Measurements from ENCODE around the gene DGKH. TPM values are rescaled to one million over a fixed set of nuclear protein-coding genes. Genes with fewer than 3 reads are reported as not detected.

The DGKH gene
- total RNA-seq, 1 experiment from 2014 or later: 3.7 TPM

DNA sequence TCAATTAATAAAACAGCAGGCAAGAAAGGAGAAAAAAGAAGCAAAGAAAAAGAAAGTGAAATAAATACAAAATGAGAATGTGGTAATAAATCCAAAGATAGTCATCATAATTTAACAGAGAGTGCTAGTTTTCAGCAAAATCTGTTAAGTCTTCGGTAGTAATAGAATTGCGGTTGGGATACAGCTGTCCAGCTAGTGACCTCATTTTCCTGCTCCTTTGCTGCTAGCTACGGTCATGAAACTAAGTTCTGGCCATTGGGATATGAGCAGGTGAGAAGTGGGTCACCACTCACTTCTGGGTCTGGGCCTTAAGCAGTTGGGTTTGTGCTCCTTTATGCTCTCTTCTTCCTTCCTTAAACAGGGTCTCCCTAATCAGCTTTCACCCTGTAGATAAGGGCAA lies 11.7 kb upstream of the DGKH start:
- H3K4me3 ChIP-seq: no peak overlapping the region
- peaks cover 22% of the 10 kb centered on the region for H3K9me3 ChIP-seq
- DNase-seq: no peak

GRCh38 chr13:42038661-42039456 lies 9.6 kb upstream of the DGKH start:
- H3K36me3 ChIP-seq: no peaks in the 10 kb centered on the region
- no peak for DNase-seq

More for the DNA sequence above, 11.7 kb upstream of the DGKH start:
- no peaks in the 10 kb centered on the region for H3K27me3 ChIP-seq
- no peaks in the 10 kb centered on the region for H3K36me3 ChIP-seq

DNA sequence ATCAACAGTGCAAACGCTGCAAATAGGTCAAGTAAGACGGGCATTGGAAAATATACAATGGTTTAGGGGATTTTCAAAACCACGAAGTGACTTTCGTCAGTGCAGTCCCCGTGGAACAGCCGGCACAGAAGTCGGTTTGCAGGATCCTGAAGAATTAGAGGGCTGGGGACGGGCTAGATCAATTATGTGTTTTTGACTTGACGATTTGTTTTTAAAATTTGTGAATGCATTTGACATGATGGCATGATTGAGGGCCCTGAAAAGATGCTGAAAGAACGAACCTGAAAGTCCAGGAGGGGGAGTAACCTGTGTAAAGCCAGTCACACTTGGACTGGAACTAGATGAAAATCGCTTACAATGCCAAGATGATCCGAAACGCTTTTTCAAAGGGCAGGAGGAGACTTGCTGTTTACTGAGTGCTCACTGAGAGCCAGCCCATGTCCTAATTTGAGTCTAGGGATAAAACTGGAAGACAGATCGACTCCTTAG lies 8.9 kb upstream of the DGKH start:
- Histone ChIP-seq H3K36me3 (no peaks in the 10 kb centered on the region), H3K4me3 (peak overlapping the region; percentile 69), H3K27me3 (no peaks in the 10 kb centered on the region), H3K9me3 (peaks cover 22% of the 10 kb centered on the region)
- DNase-seq: no peak

More at GRCh38 chr13:42038661-42039456, 9.6 kb upstream of the DGKH start:
- H3K9me3 ChIP-seq: peaks cover 22% of the 10 kb centered on the region
- no peak overlapping the region for H3K4me3 ChIP-seq
- no peaks in the 10 kb centered on the region for H3K27me3 ChIP-seq

DNA sequence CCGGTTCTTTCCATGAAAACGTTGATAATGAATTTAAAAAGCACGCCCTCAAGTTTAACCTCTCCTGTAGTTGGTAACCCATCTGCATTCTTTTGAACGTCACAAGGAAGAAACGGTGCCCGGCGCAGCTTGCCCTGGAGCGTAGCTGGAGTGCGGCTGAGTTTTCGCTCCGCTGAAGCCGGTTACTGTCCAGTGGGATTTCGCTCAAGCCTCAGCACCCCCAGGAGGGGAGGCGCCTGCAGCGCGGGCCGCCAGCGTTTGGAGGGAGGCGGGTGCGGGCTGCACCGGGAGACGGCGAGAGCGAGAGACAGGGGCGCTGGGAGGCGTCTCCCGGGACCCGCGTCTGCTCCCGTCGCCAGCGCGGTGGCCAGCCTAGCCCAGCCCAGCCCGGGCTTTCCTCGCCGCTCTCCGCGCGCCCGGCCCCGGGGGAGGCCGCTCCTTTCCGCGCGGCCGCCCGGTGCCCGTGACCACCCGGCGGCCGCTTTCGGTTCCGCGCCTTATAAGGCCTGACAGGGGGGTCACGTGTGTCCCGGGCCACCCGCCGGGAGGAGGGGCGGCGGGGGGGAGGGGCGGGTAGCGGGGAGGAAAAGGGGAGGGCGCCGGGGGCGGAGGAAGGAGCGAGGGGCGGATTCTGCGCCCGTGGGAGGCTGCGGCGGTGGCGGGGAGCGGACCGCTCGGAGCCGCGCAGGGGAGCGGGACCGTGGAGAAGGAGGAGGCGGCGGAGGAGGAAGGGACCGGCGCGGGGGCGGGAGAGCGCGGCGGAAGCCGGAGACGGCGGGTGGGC lies 8.3 kb upstream of the DGKH start:
- peak; percentile 85 for DNase-seq
- H3K27me3 ChIP-seq: no peaks in the 10 kb centered on the region
- H3K36me3 ChIP-seq: no peaks in the 10 kb centered on the region
- H3K9me3 ChIP-seq: peaks cover 21% of the 10 kb centered on the region
- peak overlapping the region; percentile 69 for H3K4me3 ChIP-seq

- Histone ChIP-seq H3K9me3 (peaks cover 16% of the 10 kb centered on the region), H3K4me3 (peak overlapping the region; percentile 69), H3K27me3 (no peaks in the 10 kb centered on the region), H3K36me3 (no peaks in the 10 kb centered on the region)
- peak; percentile 62 for DNase-seq
These were observed 7.8 kb upstream of the DGKH start for GRCh38 chr13:42040730-42041010.

DNA sequence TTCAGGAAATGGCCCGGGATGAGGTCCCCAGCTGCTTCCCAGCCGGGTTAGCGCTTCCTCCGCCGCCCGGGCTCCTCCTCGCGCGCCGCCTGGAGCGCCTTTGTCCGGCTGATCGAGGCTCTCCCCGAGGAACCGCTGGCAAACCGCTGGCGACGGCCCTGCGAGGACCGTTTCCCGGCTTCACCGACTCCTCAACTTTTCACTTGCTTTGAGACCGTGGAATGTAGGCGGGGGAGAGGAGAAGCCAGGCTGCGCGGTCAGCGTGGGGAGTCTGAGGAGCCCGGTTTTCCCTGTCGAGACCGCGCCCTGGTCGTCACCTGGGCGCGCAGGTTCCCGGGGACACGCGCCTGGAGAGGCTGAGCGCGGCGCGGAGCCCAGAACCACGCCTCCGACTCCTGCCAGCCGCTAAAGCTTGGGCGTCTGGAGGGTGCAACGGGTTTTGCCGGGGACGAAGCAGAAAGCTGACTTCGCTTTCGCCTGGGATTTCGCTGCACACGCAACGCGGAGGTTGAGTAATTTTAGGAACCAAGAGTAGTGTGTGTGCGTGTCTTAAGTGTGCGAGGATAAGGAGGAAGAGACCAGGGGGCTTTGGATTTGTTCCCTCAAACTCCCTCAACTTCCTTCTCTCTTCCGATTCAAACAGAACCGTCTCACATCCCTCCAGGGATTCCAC lies 7.3 kb upstream of the DGKH start:
- Histone ChIP-seq H3K36me3 (no peaks in the 10 kb centered on the region), H3K9me3 (peaks cover 13% of the 10 kb centered on the region), H3K4me3 (peak overlapping the region; percentile 69), H3K27me3 (no peaks in the 10 kb centered on the region)
- peak; percentile 61 for DNase-seq

DNA sequence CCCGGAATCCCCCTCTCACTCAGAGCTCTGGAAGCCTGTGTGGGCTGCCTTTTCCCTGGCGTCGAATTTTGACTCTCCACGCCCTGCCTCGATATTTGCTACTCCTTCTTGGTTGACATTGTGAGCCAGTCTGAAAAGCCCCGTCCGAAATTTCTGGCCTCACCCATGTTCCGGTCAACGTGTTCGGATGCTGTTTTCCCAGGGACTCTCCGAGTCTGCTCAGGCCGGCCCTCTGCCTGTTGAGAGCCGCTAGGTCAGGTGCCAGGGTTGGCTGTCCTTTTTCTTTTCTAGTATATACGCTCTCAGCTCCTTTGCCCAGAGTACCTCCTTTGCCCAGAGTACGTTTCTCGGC lies 6.8 kb upstream of the DGKH start:
- DNase-seq: peak; percentile 73
- no peaks in the 10 kb centered on the region; the same call in 1 of the 2 replicates for H3K36me3 ChIP-seq
- peaks cover 7% of the 10 kb centered on the region for H3K9me3 ChIP-seq
- no peaks in the 10 kb centered on the region for H3K27me3 ChIP-seq
- H3K4me3 ChIP-seq: peak overlapping the region; percentile 69

DNA sequence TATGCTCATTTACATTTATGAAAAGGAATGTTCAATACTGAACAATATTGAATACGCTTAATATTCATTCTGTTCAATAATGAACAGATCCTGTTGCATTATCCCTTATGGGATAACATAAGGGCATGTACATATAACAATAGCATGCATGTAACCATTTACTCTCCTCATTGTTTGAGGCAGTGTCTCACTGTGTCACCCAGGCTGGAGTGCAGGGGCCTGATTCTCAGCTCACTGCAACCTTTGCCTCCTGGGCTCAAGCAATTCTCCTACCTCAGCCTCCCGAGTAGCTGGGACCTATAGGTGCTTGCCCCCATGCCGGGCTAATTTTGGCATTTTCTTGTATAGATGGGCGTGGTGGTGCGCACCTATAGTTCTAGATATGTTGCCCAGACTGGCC lies 4.8 kb upstream of the DGKH start:
- Histone ChIP-seq H3K27me3 (no peaks in the 10 kb centered on the region), H3K4me3 (no peak overlapping the region), H3K36me3 (no peaks in the 10 kb centered on the region; the same call in 1 of the 2 replicates), H3K9me3 (no peaks in the 10 kb centered on the region)
- DNase-seq: no peak

DNA sequence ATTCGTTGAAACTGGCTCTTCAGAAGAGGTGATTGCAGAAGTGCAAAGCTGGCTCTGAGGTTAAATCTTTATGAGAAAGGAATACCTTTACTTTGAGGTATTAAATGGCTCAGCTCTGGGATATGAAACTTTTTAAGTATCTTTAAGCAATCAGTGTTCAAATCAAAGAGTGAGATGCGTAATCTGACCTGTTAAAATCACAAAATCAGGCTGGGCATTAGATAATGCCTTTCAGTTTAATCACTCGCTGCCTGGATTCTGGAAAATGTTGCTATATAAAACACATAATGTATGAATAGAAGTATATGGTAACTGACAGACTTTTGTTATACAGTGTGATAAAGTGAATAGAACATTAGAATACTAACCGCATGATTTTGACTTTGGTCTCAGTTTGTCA lies 2.0 kb upstream of the DGKH start:
- H3K9me3 ChIP-seq: no peaks in the 10 kb centered on the region
- H3K36me3 ChIP-seq: no peaks in the 10 kb centered on the region; the same call in none of the 2 replicates
- no peak overlapping the region for H3K4me3 ChIP-seq
- H3K27me3 ChIP-seq: no peaks in the 10 kb centered on the region
- DNase-seq: no peak

GRCh38 chr13:42047561-42048341 lies 697 bp upstream of the DGKH start:
- DNase-seq: peak; percentile 72
- Histone ChIP-seq H3K27me3 (no peaks in the 10 kb centered on the region), H3K36me3 (no peaks in the 10 kb centered on the region; the same call in none of the 2 replicates), H3K9me3 (no peaks in the 10 kb centered on the region), H3K4me3 (peak overlapping the region; percentile 89)

GRCh38 chr13:42048684-42049453 lies 421 bp downstream of the DGKH start:
- no peaks in the 10 kb centered on the region for H3K9me3 ChIP-seq
- peak overlapping the region; percentile 89 for H3K4me3 ChIP-seq
- no peaks in the 10 kb centered on the region for H3K27me3 ChIP-seq
- peak; percentile 88 for DNase-seq
- H3K36me3 ChIP-seq: no peaks in the 10 kb centered on the region; the same call in none of the 2 replicates

DNA sequence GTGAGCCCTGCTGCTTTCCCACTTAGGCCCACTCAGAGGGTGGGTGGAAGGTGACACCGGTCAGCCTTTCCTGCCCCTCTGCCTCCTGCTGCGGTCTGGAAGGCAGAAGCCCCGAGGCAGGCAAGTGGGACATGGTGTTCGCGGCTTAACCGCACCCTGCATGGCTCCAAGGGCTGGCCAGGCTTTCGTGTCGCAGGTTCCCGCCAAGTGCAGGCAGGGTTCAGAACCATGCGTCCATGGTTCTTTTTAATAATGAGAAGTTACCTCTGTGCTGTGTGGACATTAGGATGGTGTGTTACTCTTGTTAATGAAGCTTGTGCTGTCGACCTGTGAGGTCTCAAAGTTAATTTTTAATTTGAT lies 986 bp downstream of the DGKH start:
- no peaks in the 10 kb centered on the region for H3K9me3 ChIP-seq
- DNase-seq: no peak
- no peaks in the 10 kb centered on the region; the same call in none of the 2 replicates for H3K36me3 ChIP-seq
- H3K27me3 ChIP-seq: no peaks in the 10 kb centered on the region
- H3K4me3 ChIP-seq: peak overlapping the region; percentile 89

DNA sequence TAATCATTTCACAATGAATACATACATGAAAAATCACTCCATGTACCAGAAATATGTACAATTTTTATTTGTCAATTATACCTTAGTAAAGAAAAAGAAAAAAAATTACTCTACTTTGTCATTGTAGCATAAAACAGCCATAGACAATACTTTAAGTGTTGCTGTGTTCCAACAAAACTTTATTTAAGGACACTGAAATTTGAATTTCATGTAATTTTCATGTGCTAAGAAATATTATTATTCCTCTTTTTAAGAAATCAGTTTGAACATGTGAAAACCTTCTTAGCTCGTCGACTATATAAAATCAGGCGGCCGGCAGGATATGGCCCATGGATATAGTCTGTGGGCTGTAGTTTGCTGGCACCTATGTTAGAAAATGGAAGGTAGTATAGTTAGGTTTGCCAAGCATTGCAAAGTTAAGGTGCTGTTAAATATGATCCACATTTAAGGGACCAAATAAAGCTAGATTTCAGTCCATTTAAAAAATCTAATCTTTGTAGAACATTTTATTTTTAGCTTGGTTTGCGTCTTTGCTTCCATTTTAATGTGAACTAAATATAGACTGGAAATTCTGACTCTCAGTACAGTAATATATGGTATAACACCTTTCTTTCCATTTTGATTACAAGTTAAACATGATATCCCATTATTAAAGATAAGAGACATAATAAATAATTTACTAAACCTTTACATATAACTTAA lies 6.5 kb downstream of the DGKH start:
- H3K9me3 ChIP-seq: no peaks in the 10 kb centered on the region
- peaks cover 7% of the 10 kb centered on the region for H3K36me3 ChIP-seq
- peak overlapping the region; percentile 34; the same call in 1 of the 2 replicates for H3K4me3 ChIP-seq
- H3K27me3 ChIP-seq: no peaks in the 10 kb centered on the region
- DNase-seq: peak; percentile 9

- Histone ChIP-seq H3K9me3 (no peaks in the 10 kb centered on the region), H3K27me3 (no peaks in the 10 kb centered on the region), H3K4me3 (peak overlapping the region; percentile 34; the same call in 1 of the 2 replicates), H3K36me3 (peaks cover 7% of the 10 kb centered on the region)
- peak; percentile 16 for DNase-seq
These were observed 7.1 kb downstream of the DGKH start for GRCh38 chr13:42055500-42056085.

GRCh38 chr13:42056146-42056545 lies 7.7 kb downstream of the DGKH start:
- no peaks in the 10 kb centered on the region for H3K27me3 ChIP-seq
- no peak for DNase-seq
- H3K4me3 ChIP-seq: peak overlapping the region; percentile 34
- no peaks in the 10 kb centered on the region for H3K9me3 ChIP-seq
- H3K36me3 ChIP-seq: peaks cover 7% of the 10 kb centered on the region
